ENCODE data around the gene VSX1. TPM values are rescaled to one million over a fixed set of nuclear protein-coding genes. Genes with fewer than 3 reads are reported as not detected.
A peak's percentile ranks its signal among the peaks of the same experiment; 100 is the strongest.

VSX1 gene
- total and polyA plus RNA-seq, 4 donors = 0.03 to 0.08 TPM; not detected in 2

- Histone ChIP-seq H3K9ac (ENCODE audit: low read depth in 1 of 2, low read length in 2 of 2) (no peak overlapping the region), H3K27ac (ENCODE audit: low read depth in 1 of 2, low read length in 2 of 2) (no peak overlapping the region), H3K4me1 (ENCODE audit: control insufficient read depth in 4 of 4, insufficient read depth in 4 of 4, low read length in 3 of 4) (peaks cover 7 to 18% (median 11%) of the 10 kb centered on the region in 4 donors), H3K4me3 (ENCODE audit: low read depth in 1 of 3, low read length in 3 of 3) (no peak overlapping the region), H3K36me3 (ENCODE audit: control insufficient read depth in 4 of 4, insufficient read depth in 3 of 4, low read depth in 1 of 4, low read length in 3 of 4) (no peaks in the 10 kb centered on the region), H3K9me3 (ENCODE audit: control insufficient read depth in 4 of 4, low read length in 3 of 4) (peaks cover 0 to 2% (median 0%) of the 10 kb centered on the region in 4 donors), H3K27me3 (ENCODE audit: control insufficient read depth in 4 of 4, insufficient read depth in 4 of 4, low read length in 3 of 4) (peaks cover 0 to 3% (median 0%) of the 10 kb centered on the region in 4 donors)
- TF ChIP-seq FOXA2 (IDR thresholded peaks at IDR 0.05) = no peak
- no peak for TF ChIP-seq RXRA (IDR thresholded peaks at IDR 0.05)
- no peak for TF ChIP-seq RAD21 (IDR thresholded peaks at IDR 0.05)
- no peak for TF ChIP-seq GABPA (IDR thresholded peaks at IDR 0.05 in 1 of 2, conservative IDR thresholded peaks at IDR 0.05 in 1 of 2)
- no peak for TF ChIP-seq MAX (IDR thresholded peaks at IDR 0.05)
- TF ChIP-seq CTCF (IDR thresholded peaks at IDR 0.05; ENCODE audit: low read depth, low read length, missing input control) = no peak
- no peak for TF ChIP-seq HNF4A (conservative IDR thresholded peaks at IDR 0.05)
- TF ChIP-seq ZBTB33 (IDR thresholded peaks at IDR 0.05) = no peak
- no peak for TF ChIP-seq FOXA1 (IDR thresholded peaks at IDR 0.05)
- no peak for TF ChIP-seq EGR1 (IDR thresholded peaks at IDR 0.05; ENCODE audit: low read depth in 2 of 2)
- TF ChIP-seq JUND (IDR thresholded peaks at IDR 0.05) = no peak
- TF ChIP-seq ATF3 (IDR thresholded peaks at IDR 0.05) = no peak
- TF ChIP-seq YY1 (IDR thresholded peaks at IDR 0.05) = no peak
- no peak for TF ChIP-seq TAF1 (conservative IDR thresholded peaks at IDR 0.05)
- no peak for TF ChIP-seq REST (IDR thresholded peaks at IDR 0.05)
- TF ChIP-seq NR2F2 (IDR thresholded peaks at IDR 0.05) = no peak
- no peak for TF ChIP-seq SP1 (IDR thresholded peaks at IDR 0.05)
- no peak for TF ChIP-seq HNF4G (IDR thresholded peaks at IDR 0.05)
- WGBS = 70% methylated on average over 9 of the region's 9 CpGs
- DNase-seq (ENCODE audit: low spot score) = peak; percentile 14
Measured at GRCh38 chr20:25073544-25073943, 8.4 kb downstream of the VSX1 start.
